HepG2 (cell line): ENCODE measurements around the gene HDAC4. TPM values are rescaled to one million over a fixed set of nuclear protein-coding genes. Genes with fewer than 3 reads are reported as not detected.

Source experiments
- ATAC-seq: fragments of 200-7000 bp; cut with Tn5 transposase; 3 replicates; pipeline ENCODE4 v1.9.1; 2020; ENCODE audit warnings: mild to moderate bottlenecking, moderate library complexity
- BruUV-seq: library from RNA; stranded (reverse); fragments of 400-500 nt; replicated peaks from 2 replicates; lab custom pipeline; 2021; lab: Mats Ljungman, UMichigan
- CTCF ChIA-PET: fragments of 300-600 bp; formaldehyde crosslinking; extraction: SDS; loops from one replicate; lab custom pipeline; 2021; ENCODE audit warnings: low total read pairs, inconsistent platforms, low intra/inter-chr PET ratio; lab: Yijun Ruan, JAX
- POLR2A ChIA-PET: fragments of 350-600 bp; sonication (Branson Sonifier 250); formaldehyde crosslinking; loops from one replicate; lab custom pipeline; 2020; ENCODE audit warnings: antibody characterized with exemption, inconsistent platforms; lab: Yijun Ruan, JAX
- DNase-seq: peaks from one replicate; pipeline ENCODE4 v3.0.0-alpha.2; 2015; ENCODE audit warnings: low spot score
- FAIRE-seq: peaks from 3 replicates; lab custom pipeline; 2011; peaks lifted over from hg19 to GRCh38; lab: Jason Lieb, UNC
- H2AFZ ChIP-seq: one replicate; pipeline ENCODE4 v1.6.1; 2011; ENCODE audit warnings: low read length, inconsistent platforms
- H3K27ac ChIP-seq: fragments of 300-600 bp; 3 replicates; pipeline ENCODE4 v1.8.0; 2011; ENCODE audit warnings: mixed run types, mild to moderate bottlenecking, mixed read lengths, low read length, inconsistent platforms; ENCODE audit not compliant: insufficient read depth; ENCODE audit errors: extremely low read length
- H3K27me3 ChIP-seq, 2 experiments: fragments of 200-600 bp in 1 of 2; 2 replicates in 1 of 2; 3 replicates in 1 of 2; pipeline versions ENCODE4 v1.6.0 to v1.8.0; 2011; ENCODE audit warnings: low read length in 2 of 2, mild to moderate bottlenecking in 2 of 2, moderate library complexity in 2 of 2, inconsistent platforms in 1 of 2; ENCODE audit not compliant: insufficient read depth in 2 of 2, control insufficient read depth in 1 of 2
- H3K36me3 ChIP-seq, 2 experiments: fragments of 200-600 bp in 1 of 2; replicated peaks in 1 of 2; 2 replicates in 1 of 2; 3 replicates in 1 of 2; pipeline versions ENCODE4 v1.5.1 to v1.8.0; 2011; ENCODE audit warnings: low read length in 2 of 2, inconsistent platforms in 1 of 2; ENCODE audit not compliant: insufficient read depth in 2 of 2, control insufficient read depth in 1 of 2
- H3K4me1 ChIP-seq: 2 replicates; pipeline ENCODE4 v1.5.1; 2012; ENCODE audit warnings: low read length, inconsistent platforms; ENCODE audit not compliant: insufficient read depth
- H3K4me2 ChIP-seq: 2 replicates; pipeline ENCODE4 v1.6.0; 2011; ENCODE audit warnings: low read depth, low read length, inconsistent platforms
- H3K4me3 ChIP-seq, 3 experiments: fragments of 200-600 bp in 1 of 3; sonication (generic), shearing (Covaris generic) in 1 of 3; replicated peaks in 1 of 3; 2 replicates each; pipeline ENCODE4 v1.5.1; 2011 to 2016; ENCODE audit warnings: low read length in 3 of 3, inconsistent platforms in 2 of 3, low read depth in 2 of 3, mild to moderate bottlenecking in 2 of 3, control low read depth in 1 of 3, mixed read lengths in 1 of 3; ENCODE audit not compliant: insufficient read depth in 1 of 3
- H3K79me2 ChIP-seq: one replicate; pipeline ENCODE4 v1.6.1; 2011; ENCODE audit warnings: low read length, inconsistent platforms; ENCODE audit not compliant: insufficient read depth
- H3K9ac ChIP-seq: 2 replicates; pipeline ENCODE4 v1.6.0; 2011; ENCODE audit warnings: mild to moderate bottlenecking, low read depth, low read length, inconsistent platforms; ENCODE audit not compliant: insufficient read depth
- H3K9me3 ChIP-seq: 2 replicates; pipeline ENCODE4 v1.5.1; 2012; ENCODE audit warnings: mild to moderate bottlenecking, low read length
- H4K20me1 ChIP-seq: 2 replicates; pipeline ENCODE4 v1.6.0; 2011; ENCODE audit warnings: inconsistent platforms, mild to moderate bottlenecking, low read length, moderate library complexity; ENCODE audit not compliant: insufficient read depth
- CREB3 ChIP-seq: sonication (generic); formaldehyde crosslinking; IDR thresholded peaks from 2 replicates; pipeline ENCODE4 v1.5.0; 2020; ENCODE audit warnings: missing genetic modification reagents
- KLF15 ChIP-seq: sonication (generic); formaldehyde crosslinking; IDR thresholded peaks from 2 replicates; pipeline ENCODE4 v1.8.1; 2023; ENCODE audit warnings: borderline replicate concordance, mild to moderate bottlenecking, inconsistent platforms, missing genetic modification reagents, mixed read lengths
- MED8 ChIP-seq: sonication (generic); formaldehyde crosslinking; IDR thresholded peaks from 2 replicates; pipeline ENCODE4 v1.8.1; 2023; ENCODE audit warnings: mild to moderate bottlenecking, missing genetic modification reagents; ENCODE audit not compliant: insufficient replicate concordance
- MIER2 ChIP-seq: IDR thresholded peaks from 2 replicates; pipeline ENCODE4 v1.6.1; 2016; ENCODE audit warnings: missing biosample characterization, missing genetic modification reagents
- MXD4 ChIP-seq: IDR thresholded peaks from 2 replicates; pipeline ENCODE4 v1.6.1; 2016; ENCODE audit warnings: mild to moderate bottlenecking, missing biosample characterization, missing genetic modification reagents
- PHF21A ChIP-seq: sonication (generic); formaldehyde crosslinking; IDR thresholded peaks from 2 replicates; pipeline ENCODE4 v1.5.0; 2020; ENCODE audit warnings: mild to moderate bottlenecking, missing genetic modification reagents
- RFX5 ChIP-seq: IDR thresholded peaks from 2 replicates; pipeline ENCODE4 v1.6.1; 2011; ENCODE audit warnings: low read depth, low read length, improper control_type of control experiment
- ZNF274 ChIP-seq: sonication (generic); formaldehyde crosslinking; IDR thresholded peaks from 2 replicates; pipeline ENCODE4 v1.5.1; 2020; ENCODE audit warnings: mild to moderate bottlenecking, missing genetic modification reagents
- ZSCAN22 ChIP-seq: sonication (generic); formaldehyde crosslinking; IDR thresholded peaks from 2 replicates; pipeline ENCODE4 v1.4.0; 2020; ENCODE audit warnings: mild to moderate bottlenecking, missing genetic modification reagents
- ZZZ3 ChIP-seq: sonication (generic); formaldehyde crosslinking; IDR thresholded peaks from 2 replicates; pipeline ENCODE4 v1.4.0; 2020; ENCODE audit warnings: missing genetic modification reagents, mild to moderate bottlenecking, borderline replicate concordance
- WGBS: methylation state at CpG from one replicate; pipeline ENCODE4 v1.1.6; 2017; ENCODE audit warnings: low lambda C conversion rate; 5-methylcytosine and 5-hydroxymethylcytosine counted together
- in situ Hi-C: cut with HindIII; loops from 2 replicates; pipeline ENCODE4 v1.10.0; 2017; ENCODE audit warnings: low pct_unique_long_range_greater_than_20kb; ENCODE audit not compliant: extremely low pct_ligation_motif_present
- intact Hi-C: fragments of 100-400 bp; cut with micrococcal nuclease; formaldehyde crosslinking; loops from one replicate; pipeline ENCODE4 v1.10.0; 2022; ENCODE audit not compliant: unreplicated experiment
- polyA plus RNA-seq, 8 experiments: library from polyadenylated mRNA; depleted of rRNA in 3 of 8; stranded (reverse) in 7 of 8; unstranded in 1 of 8; fragments of >200 nt; fragmentation: Illumina TruSeq in 4 of 8; extraction: Trizol in 4 of 8; gene quantifications; 2 replicates each; pipeline versions ENCODE4 v1.2.1 to v1.2.3, GENCODE V29; 2011 to 2016; ENCODE audit warnings: low read depth in 4 of 8, missing spikeins in 1 of 8, mixed read lengths in 1 of 8; ENCODE audit not compliant: insufficient read depth in 1 of 8
- total RNA-seq, 5 experiments: library from RNA; depleted of rRNA; stranded (reverse); fragments of >200 nt; fragmentation: Illumina TruSeq; extraction: Trizol; gene quantifications; 2 replicates each; pipeline ENCODE4 v1.2.3, GENCODE V29; 2016; ENCODE audit warnings: low read depth in 1 of 5
- TF ChIP-seq, protein P1 (sequence below): sonication (generic); formaldehyde crosslinking; IDR thresholded peaks from 2 replicates; pipeline ENCODE4 v1.5.0; 2020; ENCODE audit warnings: mild to moderate bottlenecking, missing genetic modification reagents
- TF ChIP-seq, protein P2 (sequence below): sonication (generic); formaldehyde crosslinking; IDR thresholded peaks from 2 replicates; pipeline ENCODE4 v1.9.0; 2021; ENCODE audit warnings: missing genetic modification reagents, mild to moderate bottlenecking, borderline replicate concordance

HDAC4 gene
- total and polyA plus RNA-seq, 2 of the 13 experiments (the other 11 are each of a cell fraction or from before 2014, with no cell fraction given), result 10.1 to 11.5 TPM

GRCh38 chr2:239287461-239287860, 113.4 kb downstream of the HDAC4 start:
- no peak overlapping the region for H2AFZ ChIP-seq
- H3K9ac ChIP-seq, result no peak overlapping the region
- no peak overlapping the region for H3K27ac ChIP-seq
- H3K4me2 ChIP-seq, result no peak overlapping the region
- intact Hi-C loops, result no loop called here
- TF ChIP-seq, protein P1, sequence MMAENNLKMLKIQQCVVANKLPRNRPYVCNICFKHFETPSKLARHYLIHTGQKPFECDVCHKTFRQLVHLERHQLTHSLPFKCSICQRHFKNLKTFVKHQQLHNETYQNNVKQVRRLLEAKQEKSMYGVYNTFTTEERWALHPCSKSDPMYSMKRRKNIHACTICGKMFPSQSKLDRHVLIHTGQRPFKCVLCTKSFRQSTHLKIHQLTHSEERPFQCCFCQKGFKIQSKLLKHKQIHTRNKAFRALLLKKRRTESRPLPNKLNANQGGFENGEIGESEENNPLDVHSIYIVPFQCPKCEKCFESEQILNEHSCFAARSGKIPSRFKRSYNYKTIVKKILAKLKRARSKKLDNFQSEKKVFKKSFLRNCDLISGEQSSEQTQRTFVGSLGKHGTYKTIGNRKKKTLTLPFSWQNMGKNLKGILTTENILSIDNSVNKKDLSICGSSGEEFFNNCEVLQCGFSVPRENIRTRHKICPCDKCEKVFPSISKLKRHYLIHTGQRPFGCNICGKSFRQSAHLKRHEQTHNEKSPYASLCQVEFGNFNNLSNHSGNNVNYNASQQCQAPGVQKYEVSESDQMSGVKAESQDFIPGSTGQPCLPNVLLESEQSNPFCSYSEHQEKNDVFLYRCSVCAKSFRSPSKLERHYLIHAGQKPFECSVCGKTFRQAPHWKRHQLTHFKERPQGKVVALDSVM, result no peak
- TF ChIP-seq KLF15 (CRISPR knock-in tag), result no peak
- TF ChIP-seq CREB3, result no peak
- TF ChIP-seq MXD4, result no peak
- no peak for TF ChIP-seq MIER2 (CRISPR knock-in tag)
- no peak for TF ChIP-seq ZNF274 (CRISPR knock-in tag)
- TF ChIP-seq RFX5, result no peak
- no peak for TF ChIP-seq MED8 (CRISPR knock-in tag)
- TF ChIP-seq, protein P2, sequence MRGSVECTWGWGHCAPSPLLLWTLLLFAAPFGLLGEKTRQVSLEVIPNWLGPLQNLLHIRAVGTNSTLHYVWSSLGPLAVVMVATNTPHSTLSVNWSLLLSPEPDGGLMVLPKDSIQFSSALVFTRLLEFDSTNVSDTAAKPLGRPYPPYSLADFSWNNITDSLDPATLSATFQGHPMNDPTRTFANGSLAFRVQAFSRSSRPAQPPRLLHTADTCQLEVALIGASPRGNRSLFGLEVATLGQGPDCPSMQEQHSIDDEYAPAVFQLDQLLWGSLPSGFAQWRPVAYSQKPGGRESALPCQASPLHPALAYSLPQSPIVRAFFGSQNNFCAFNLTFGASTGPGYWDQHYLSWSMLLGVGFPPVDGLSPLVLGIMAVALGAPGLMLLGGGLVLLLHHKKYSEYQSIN (CRISPR knock-in tag), result no peak
- no peak for TF ChIP-seq ZZZ3 (CRISPR knock-in tag)
- TF ChIP-seq ZSCAN22 (CRISPR knock-in tag), result no peak
- no peak for TF ChIP-seq PHF21A (CRISPR knock-in tag)
- no peaks in the 10 kb centered on the region for H3K27me3 ChIP-seq
- H3K4me1 ChIP-seq, result peaks cover 33% of the 10 kb centered on the region
- no peaks in the 10 kb centered on the region for H3K9me3 ChIP-seq
- no peaks in the 10 kb centered on the region for H3K36me3 ChIP-seq
- ATAC-seq (no peak), DNase-seq (no peak), FAIRE-seq (no peak)
- WGBS, result 88% methylated on average over 5 of the region's 5 CpGs
- no peak overlapping the region for H3K4me3 ChIP-seq
- in situ Hi-C loops, result no loop called here
- POLR2A ChIA-PET, result no interaction called here
- CTCF ChIA-PET, result no interaction called here
- no TSS peak for BruUV-seq
- H3K79me2 ChIP-seq, result peaks cover 39% of the 10 kb centered on the region
- H4K20me1 ChIP-seq, result peaks cover 56% of the 10 kb centered on the region; the same call in 1 of the 2 replicates
